Nephron progenitor cell (in vitro differentiated cells): ENCODE data around the gene PEDS1.
A peak's percentile ranks its signal among the peaks of the same experiment; 100 is the strongest.

Experiments used
- DNase-seq: peaks from one replicate; pipeline ENCODE4 v3.0.0; 2021
- H3K27ac Mint-ChIP-seq: 2 replicates; pipeline ENCODE4 v1.8.0; 2021; ENCODE audit warnings: mild to moderate bottlenecking, moderate library complexity, mixed read lengths
- H3K27me3 Mint-ChIP-seq: 2 replicates; pipeline ENCODE4 v1.8.0; 2021; ENCODE audit warnings: mild to moderate bottlenecking, low read depth, mixed read lengths; ENCODE audit not compliant: poor library complexity
- H3K36me3 Mint-ChIP-seq: 2 replicates; pipeline ENCODE4 v1.8.0; 2021; ENCODE audit warnings: low read depth, mixed read lengths
- H3K4me1 Mint-ChIP-seq: 2 replicates; pipeline ENCODE4 v1.8.0; 2021; ENCODE audit warnings: mixed read lengths
- H3K4me3 Mint-ChIP-seq: 2 replicates; pipeline ENCODE4 v1.8.0; 2021; ENCODE audit warnings: mild to moderate bottlenecking, moderate library complexity, mixed read lengths
- H3K9me3 Mint-ChIP-seq: 2 replicates; pipeline ENCODE4 v1.8.0; 2021; ENCODE audit warnings: mild to moderate bottlenecking, moderate library complexity, mixed read lengths
- CTCF ChIP-seq: fragments of 200-600 bp; sonication (generic); IDR thresholded peaks from 2 replicates; pipeline ENCODE4 v1.5.0; 2021; ENCODE audit warnings: antibody characterized with exemption

PEDS1 gene

GRCh38 chr20:50115041-50115512, 38.4 kb downstream of the PEDS1 start:
- Mint-ChIP-seq H3K27me3 (no peaks in the 10 kb centered on the region), H3K9me3 (no peaks in the 10 kb centered on the region), H3K27ac (peak overlapping the region; percentile 23), H3K4me3 (peak overlapping the region; percentile 95), H3K36me3 (peaks cover 9% of the 10 kb centered on the region), H3K4me1 (peaks cover 60% of the 10 kb centered on the region)
- TF ChIP-seq CTCF = no peak
- no peak for DNase-seq

GRCh38 chr20:50113420-50114224, 39.9 kb downstream of the PEDS1 start:
- H3K4me1 Mint-ChIP-seq = peaks cover 71% of the 10 kb centered on the region

GRCh38 chr20:50112512-50113419, 40.8 kb downstream of the PEDS1 start, which contains the start of gene UBE2V1:
Gene UBE2V1, minus strand, starts transcription at chr20:50113150. Its CDS starts 22 bp downstream, at chr20:50113128.
- TF ChIP-seq CTCF = no peak
- Mint-ChIP-seq H3K27me3 (no peaks in the 10 kb centered on the region), H3K9me3 (no peaks in the 10 kb centered on the region), H3K4me1 (peaks cover 80% of the 10 kb centered on the region), H3K27ac (peak within 1 kb of the TSS; percentile 99), H3K4me3 (peak within 1 kb of the TSS; percentile 95), H3K36me3 (peaks cover 22% of the 10 kb centered on the region)
- peak; percentile 88 for DNase-seq

More at GRCh38 chr20:50113420-50114224, 39.9 kb downstream of the PEDS1 start:
- no peak for TF ChIP-seq CTCF
- DNase-seq = no peak
- peaks cover 17% of the 10 kb centered on the region for H3K36me3 Mint-ChIP-seq
- peak overlapping the region; percentile 95 for H3K4me3 Mint-ChIP-seq
- no peaks in the 10 kb centered on the region for H3K27me3 Mint-ChIP-seq
- H3K27ac Mint-ChIP-seq = peak overlapping the region; percentile 99
- H3K9me3 Mint-ChIP-seq = no peaks in the 10 kb centered on the region

- H3K27ac Mint-ChIP-seq = peak overlapping the region; percentile 96
- TF ChIP-seq CTCF = no peak
- no peaks in the 10 kb centered on the region for H3K27me3 Mint-ChIP-seq
- H3K4me3 Mint-ChIP-seq = peak overlapping the region; percentile 95
- H3K36me3 Mint-ChIP-seq = peaks cover 24% of the 10 kb centered on the region
- no peaks in the 10 kb centered on the region for H3K9me3 Mint-ChIP-seq
- no peak for DNase-seq
- H3K4me1 Mint-ChIP-seq = peaks cover 88% of the 10 kb centered on the region
Observed at GRCh38 chr20:50111829-50112495, 41.6 kb downstream of the PEDS1 start.

- no peaks in the 10 kb centered on the region for H3K27me3 Mint-ChIP-seq
- H3K4me1 Mint-ChIP-seq = peaks cover 89% of the 10 kb centered on the region
- H3K36me3 Mint-ChIP-seq = peaks cover 24% of the 10 kb centered on the region
- H3K27ac Mint-ChIP-seq = peak overlapping the region; percentile 96
- no peaks in the 10 kb centered on the region for H3K9me3 Mint-ChIP-seq
- no peak for TF ChIP-seq CTCF
- no peak for DNase-seq
- H3K4me3 Mint-ChIP-seq = peak overlapping the region; percentile 95
Observed at GRCh38 chr20:50111120-50111828, 42.2 kb downstream of the PEDS1 start.
